Effector CD8-positive, alpha-beta T cell (primary cell): ENCODE data around the gene COL6A1.

ENCODE experiments used
- DNase-seq: peaks from one replicate; lab custom pipeline; 2025; lab: John Stamatoyannopoulos, UW

The COL6A1 gene

DNA sequence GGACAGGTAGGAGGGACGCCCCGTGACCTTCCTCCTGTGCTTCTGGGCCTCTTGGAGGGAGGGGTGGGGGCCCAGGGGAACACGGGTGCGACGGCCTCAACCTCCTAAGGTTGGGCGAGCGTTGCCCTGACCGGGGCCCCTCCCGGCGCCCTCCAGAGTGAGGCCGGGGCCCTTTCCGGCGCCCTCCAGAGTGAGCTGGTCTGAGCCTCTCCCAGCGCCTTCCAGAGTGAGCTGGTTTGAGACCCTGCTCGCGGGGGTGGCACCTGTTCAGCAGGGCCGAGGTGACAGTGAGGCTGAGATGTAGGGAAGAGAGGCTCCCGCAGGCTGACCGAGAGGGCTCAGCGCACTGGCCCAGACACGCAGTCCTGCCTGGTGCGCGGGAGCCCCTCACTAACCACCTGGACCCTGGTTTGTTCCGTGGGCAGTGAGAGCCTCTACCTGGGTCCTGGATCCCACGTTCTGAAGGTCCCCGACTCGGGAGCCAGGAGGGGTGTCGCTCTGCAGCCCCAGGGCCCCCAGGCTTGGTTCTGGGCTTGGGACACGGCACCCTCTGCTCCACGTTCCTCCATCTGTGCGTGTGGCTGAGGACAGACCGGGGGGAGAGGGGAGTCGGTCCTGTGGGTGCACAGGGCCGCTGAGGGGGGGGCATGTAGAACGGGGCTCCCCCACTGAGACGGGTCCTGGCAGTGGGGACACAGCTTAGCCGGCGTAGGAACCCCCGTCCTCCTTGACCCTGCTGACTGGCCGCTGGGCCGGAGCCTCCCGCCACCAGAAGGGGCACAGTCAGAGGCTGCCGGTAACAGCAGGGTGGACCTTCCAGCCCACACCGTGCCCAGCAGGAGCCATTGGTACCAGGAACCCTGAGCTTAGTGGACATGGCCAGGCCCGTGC lies 1.4 kb downstream of the COL6A1 start:
- DNase-seq = no peak

DNA sequence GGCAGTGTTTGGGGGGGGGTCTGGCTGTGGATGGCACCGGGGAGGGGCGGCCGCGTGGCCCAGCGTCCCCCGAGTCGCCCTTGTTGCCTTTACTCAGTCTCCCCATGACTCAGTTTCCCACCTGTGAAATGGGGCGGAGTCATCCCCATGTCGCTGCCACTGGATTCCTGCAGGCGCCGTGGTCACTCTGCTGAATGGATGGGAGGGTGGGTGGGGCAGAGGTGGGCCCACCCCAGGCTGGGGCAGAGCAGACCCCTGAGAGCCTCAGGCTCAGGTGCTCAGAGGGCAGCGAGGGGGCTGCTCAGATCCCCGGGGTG lies 2.0 kb downstream of the COL6A1 start:
- DNase-seq = no peak

DNA sequence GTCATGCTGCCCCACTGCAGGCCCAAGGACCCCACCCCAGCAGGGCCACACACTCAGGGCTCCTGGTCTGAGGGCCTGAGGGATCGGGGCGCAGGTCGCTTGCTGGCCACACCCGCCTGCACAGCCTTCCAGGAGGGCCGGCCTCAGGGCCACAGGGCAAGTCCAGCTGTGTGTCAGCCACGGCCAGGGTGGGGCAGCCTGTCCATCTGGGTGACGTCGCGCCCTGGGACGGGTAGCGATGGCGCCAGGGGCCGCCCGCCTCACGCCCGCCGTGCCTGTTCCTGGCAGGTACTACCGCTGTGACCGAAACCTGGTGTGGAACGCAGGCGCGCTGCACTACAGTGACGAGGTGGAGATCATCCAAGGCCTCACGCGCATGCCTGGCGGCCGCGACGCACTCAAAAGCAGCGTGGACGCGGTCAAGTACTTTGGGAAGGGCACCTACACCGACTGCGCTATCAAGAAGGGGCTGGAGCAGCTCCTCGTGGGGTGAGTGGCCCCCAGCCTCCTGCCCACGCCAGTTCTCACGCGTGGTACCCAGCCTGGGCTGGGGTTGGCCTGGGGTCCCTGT lies 2.5 kb downstream of the COL6A1 start:
- no peak for DNase-seq

- DNase-seq = no peak
Observed at GRCh38 chr21:45984584-45985095, 3.1 kb downstream of the COL6A1 start.

DNA sequence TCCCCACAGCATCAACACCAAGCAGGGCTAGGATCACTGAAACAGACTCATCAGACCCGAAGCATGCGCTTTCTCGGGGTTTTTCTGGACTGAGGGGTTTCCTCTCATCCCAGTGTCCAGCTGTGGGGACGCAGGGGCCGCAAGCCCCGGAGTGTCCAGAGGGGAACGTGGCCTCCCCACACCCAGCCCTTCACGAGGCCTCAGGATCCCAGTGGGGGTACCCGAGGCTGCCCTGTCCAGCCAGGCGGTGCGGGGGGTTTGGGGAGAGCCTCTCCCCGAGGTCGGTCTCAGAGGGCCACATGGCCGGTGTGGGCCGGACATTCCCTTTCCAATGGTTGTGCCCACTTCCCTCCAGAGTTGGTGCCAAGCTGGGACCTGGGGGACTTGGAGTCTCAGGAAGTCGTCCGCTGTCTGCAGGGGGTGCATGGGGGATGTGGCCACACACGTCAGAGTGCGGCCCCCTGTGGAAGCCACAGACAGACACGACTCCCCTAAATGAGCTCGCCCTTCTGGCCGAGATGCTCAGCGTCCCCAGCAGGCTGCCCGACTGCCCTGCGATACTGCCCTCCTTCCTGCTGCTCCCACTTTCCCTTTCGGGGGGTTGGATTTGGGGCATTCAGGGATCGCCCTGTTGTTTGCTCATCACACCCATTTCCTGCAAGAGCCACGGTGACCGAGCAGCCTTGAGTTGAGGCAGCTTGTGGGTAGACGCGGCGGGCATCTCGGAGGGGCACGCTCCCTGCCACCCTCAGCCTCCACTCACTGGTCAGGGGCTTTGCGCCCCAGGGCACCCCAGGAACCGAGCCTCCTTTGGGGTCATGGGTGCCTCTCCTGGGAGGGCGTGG lies 4.1 kb downstream of the COL6A1 start:
- DNase-seq = no peak

DNA sequence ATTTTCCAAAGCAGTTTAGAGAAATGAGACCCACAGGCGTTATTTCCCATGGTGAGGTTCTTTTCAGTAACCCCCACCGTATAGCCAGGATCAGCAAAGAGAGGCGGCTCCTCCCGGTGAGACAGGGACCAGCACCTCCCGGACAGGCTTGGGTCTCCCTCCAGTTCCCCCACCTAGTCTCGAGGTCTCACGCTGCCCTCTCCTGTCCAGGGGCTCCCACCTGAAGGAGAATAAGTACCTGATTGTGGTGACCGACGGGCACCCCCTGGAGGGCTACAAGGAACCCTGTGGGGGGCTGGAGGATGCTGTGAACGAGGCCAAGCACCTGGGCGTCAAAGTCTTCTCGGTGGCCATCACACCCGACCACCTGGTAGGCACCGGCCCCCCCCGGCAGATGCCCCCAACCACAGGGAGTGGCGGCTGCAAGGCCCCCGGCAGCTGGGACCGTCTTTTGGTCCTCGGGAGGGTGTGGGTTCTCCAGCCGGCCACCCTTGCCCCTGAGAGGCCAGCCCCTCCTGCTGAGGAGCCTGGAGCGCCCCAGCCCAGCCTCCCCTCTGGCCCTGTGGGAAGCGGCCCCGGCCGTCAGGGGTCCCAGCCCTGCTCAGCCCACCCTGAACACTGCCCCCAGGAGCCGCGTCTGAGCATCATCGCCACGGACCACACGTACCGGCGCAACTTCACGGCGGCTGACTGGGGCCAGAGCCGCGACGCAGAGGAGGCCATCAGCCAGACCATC lies 4.9 kb downstream of the COL6A1 start:
- no peak for DNase-seq

GRCh38 chr21:45987121-45987711 lies 5.6 kb downstream of the COL6A1 start:
- no peak for DNase-seq

- DNase-seq = no peak
Observed at GRCh38 chr21:45988366-45989347, 7.1 kb downstream of the COL6A1 start.

GRCh38 chr21:45989355-45990048 lies 7.9 kb downstream of the COL6A1 start:
- no peak for DNase-seq

GRCh38 chr21:45990049-45990711 lies 8.6 kb downstream of the COL6A1 start:
- DNase-seq = no peak

- DNase-seq = no peak
Observed at GRCh38 chr21:45990741-45991605, 9.4 kb downstream of the COL6A1 start.

DNA sequence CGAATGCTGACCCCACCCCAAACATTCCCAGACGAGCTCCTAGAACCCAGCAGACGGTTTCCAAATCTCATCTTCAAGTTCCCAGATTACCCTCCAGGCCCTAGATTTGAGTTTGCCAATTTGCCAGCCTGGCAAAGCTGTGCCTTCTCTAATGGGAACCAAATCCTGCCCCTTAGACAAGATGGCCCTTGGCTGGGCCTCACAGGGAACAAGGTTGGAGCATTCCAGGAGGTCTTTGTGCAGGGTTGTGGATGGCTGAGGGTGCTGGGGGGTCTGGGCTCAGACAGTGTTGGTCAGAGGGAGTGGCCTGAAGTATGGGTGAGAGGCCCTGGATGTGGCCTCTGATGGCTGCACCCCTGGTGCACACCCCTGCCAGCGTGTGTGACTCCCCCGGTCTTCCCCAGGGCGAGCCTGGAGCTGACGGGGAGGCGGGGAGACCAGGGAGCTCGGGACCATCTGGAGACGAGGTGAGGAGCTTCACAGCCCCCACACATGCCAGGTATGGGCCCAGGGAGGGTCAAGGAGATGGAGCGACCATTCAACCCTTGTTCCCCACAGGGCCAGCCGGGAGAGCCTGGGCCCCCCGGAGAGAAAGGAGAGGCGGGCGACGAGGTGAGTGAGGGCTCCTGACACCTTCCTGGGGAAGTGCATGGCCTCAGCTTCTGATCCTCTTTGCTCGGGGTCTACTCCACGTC lies 10.2 kb downstream of the COL6A1 start:
- DNase-seq = no peak

DNA sequence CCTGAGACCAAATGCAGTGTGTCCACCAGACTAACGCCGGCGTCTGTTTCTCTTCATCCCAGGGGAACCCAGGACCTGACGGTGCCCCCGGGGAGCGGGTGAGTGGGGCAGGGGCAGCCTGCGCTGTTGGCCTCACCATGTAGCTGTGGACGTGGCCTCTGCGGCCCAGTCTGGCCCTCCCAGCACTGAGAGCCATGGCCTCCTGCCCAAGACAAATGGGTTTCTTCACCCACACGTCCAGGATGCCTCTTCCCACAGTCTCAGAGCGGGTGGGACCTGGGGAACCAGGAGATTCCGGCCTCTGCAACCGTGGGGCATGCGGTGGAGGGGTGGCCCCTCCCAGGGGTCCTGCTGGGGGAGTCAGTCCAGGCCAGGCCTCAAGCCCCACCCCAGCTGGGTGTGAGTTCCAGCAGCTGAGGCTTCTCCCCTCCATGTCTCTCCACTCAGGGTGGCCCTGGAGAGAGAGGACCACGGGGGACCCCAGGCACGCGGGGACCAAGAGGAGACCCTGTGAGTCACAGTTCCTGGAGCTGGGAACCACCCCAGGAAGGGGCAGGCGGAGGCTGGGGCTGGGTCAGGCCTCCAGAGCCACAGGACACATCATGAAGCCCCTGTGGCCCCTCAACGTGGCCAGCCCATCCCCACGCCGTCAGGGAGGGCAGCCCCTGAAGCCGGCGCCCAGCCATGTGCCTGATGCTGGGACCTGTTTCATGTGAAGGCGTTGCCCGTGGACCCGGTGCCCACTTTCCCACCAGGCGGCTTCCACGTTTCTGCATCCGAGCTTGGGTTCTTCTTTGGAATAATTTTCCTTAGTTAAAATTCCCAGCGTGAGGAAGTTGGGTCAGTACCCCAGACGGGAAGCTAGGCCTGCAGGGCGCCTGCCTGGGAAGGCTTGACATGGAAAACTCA lies 11.0 kb downstream of the COL6A1 start:
- no peak for DNase-seq

DNA sequence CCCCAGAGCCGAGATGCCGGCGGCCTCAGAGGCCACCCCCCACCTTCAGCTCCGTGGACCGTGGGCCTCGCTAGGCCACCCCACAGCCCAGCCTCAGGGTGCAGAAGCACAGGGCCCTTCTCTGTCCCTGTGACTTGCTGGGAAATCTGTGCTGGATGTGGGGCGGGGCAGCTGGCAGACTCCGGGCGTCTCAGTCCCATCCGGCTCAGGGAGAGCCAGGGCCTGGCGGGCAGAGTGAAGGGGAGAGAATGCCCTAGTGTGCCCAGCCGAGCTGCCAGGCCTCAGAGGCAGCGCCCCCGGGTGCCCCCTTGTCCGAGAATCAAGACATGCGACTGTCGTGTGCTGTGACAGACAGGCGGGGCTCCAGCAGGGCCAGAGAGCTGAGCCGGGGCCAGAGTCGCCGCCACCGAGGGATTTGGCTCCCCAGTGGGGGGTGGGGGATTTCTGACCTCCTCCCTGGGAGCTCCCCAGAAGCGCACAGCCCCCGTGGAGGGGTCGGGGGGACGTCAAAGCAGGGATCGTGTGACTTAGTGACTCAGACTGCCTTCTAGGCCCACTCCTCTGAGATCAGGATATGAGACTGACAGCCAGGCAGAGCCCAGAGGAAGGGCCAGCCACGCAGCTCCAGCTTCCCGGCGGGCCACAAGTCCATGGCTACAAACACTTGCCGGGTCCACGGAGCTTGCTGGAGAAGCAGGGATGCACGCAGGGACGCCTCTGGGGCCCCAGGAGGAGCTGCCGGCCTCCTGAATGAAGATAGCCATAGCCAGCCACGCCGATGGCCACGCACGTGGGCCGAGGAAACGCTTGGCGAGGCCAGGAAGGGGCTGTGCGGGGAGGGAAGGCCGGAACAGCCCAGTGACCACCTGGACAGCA lies 11.9 kb downstream of the COL6A1 start:
- no peak for DNase-seq

DNA sequence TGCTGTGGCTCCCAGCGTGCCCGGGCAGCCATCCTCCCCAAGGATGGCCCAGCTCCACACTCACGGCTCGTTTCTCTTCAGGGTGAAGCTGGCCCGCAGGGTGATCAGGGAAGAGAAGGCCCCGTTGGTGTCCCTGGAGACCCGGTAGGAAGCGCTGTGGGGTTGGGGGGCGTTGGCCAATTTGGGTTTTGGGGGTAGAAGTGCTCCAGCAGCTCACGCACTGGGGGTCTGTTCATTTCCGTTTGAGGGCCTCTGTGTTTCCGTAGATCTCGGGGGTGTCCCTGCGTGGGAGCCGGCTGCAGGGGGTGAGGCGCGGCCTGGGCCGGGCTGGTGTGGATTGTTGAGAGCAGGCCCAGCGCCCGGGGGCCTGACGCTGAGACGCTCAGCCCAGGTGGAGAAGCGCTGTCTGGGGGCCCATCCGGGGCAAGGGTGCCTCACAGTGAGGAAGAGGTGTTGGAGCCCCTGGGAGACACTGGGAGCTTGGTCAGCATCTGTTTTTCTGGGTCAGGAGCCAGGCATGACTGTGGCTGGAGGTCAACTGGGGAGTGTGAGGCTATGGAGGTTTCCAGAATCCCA lies 12.6 kb downstream of the COL6A1 start:
- no peak for DNase-seq
